ENCODE data around the gene TNPO3. TPM values are rescaled to one million over a fixed set of nuclear protein-coding genes. Genes with fewer than 3 reads are reported as not detected.
"Not testable (repeated sequence)": the region's sequence is repeated elsewhere in the genome, so short reads cannot be mapped to it uniquely, and the experiment has no call there.

Gene TNPO3
- polyA plus RNA-seq, 1 donor: 30.9 TPM

GRCh38 chr7:129069021-129069420, 14.1 kb upstream of the TNPO3 start:
- DNase-seq: no peak

GRCh38 chr7:129067943-129068548, 13.1 kb upstream of the TNPO3 start:
- DNase-seq: no peak

GRCh38 chr7:129067132-129067561, 12.2 kb upstream of the TNPO3 start:
- DNase-seq: not testable (repeated sequence)

GRCh38 chr7:129066290-129067131, 11.6 kb upstream of the TNPO3 start:
- no peak for DNase-seq

GRCh38 chr7:129055861-129056464, 1.1 kb upstream of the TNPO3 start:
- DNase-seq: no peak

GRCh38 chr7:129055294-129055816, 444 bp upstream of the TNPO3 start:
- no peak for DNase-seq

- DNase-seq: no peak
Measured at GRCh38 chr7:129053938-129054437, 923 bp downstream of the TNPO3 start.

GRCh38 chr7:129052441-129052840, 2.5 kb downstream of the TNPO3 start:
- DNase-seq: no peak

GRCh38 chr7:129051459-129051858, 3.5 kb downstream of the TNPO3 start:
- not testable (repeated sequence) for DNase-seq

GRCh38 chr7:129047761-129048160, 7.2 kb downstream of the TNPO3 start:
- no peak for DNase-seq

- no peak for DNase-seq
Measured at GRCh38 chr7:129045682-129046081, 9.2 kb downstream of the TNPO3 start.

- no peak for DNase-seq
Measured at GRCh38 chr7:129043012-129043411, 11.9 kb downstream of the TNPO3 start.

- no peak for DNase-seq
Measured at GRCh38 chr7:129041142-129042085, 13.5 kb downstream of the TNPO3 start.

GRCh38 chr7:129038468-129038867, 16.4 kb downstream of the TNPO3 start:
- not testable (repeated sequence) for DNase-seq

GRCh38 chr7:129037585-129037984, 17.3 kb downstream of the TNPO3 start:
- DNase-seq: no peak

- DNase-seq: no peak
Measured at GRCh38 chr7:129032017-129032416, 22.9 kb downstream of the TNPO3 start.

GRCh38 chr7:129030440-129030839, 24.5 kb downstream of the TNPO3 start:
- DNase-seq: no peak

- DNase-seq: no peak
Measured at GRCh38 chr7:129024125-129024524, 30.8 kb downstream of the TNPO3 start.

- no peak for DNase-seq
Measured at GRCh38 chr7:129021656-129022055, 33.3 kb downstream of the TNPO3 start.

- no peak for DNase-seq
Measured at GRCh38 chr7:129017933-129018538, 36.9 kb downstream of the TNPO3 start.

GRCh38 chr7:129017264-129017663, 37.6 kb downstream of the TNPO3 start:
- DNase-seq: no peak

All from hindlimb muscle (tissue), 1 donor.